CD4-positive, alpha-beta T cell (primary cell): ENCODE data around the gene CASTOR1. TPM values are rescaled to one million over a fixed set of nuclear protein-coding genes. Genes with fewer than 3 reads are reported as not detected.

Source experiments
- ATAC-seq: fragments of 200-7000 bp; cut with Tn5 transposase; one replicate; pipeline ENCODE4 v1.10.0; 2022; ENCODE audit warnings: mild to moderate bottlenecking; ENCODE audit not compliant: poor library complexity
- CTCF ChIA-PET: fragments of 350-600 bp; sonication (Branson Sonifier 250); formaldehyde crosslinking; loops from one replicate; lab custom pipeline; 2021; ENCODE audit warnings: antibody characterized with exemption, inconsistent platforms; lab: Charles Lee
- POLR2A ChIA-PET: fragments of 350-600 bp; sonication (Branson Sonifier 250); formaldehyde crosslinking; loops from one replicate; lab custom pipeline; 2021; ENCODE audit warnings: antibody characterized with exemption, inconsistent platforms; lab: Charles Lee
- DNase-seq, 14 experiments: peaks; one replicate each; pipeline ENCODE4 v3.0.0-alpha.2; 2013 to 2020; ENCODE audit warnings: mixed read lengths in 2 of 14
- H3K27ac ChIP-seq, 2 donors: one replicate each; pipeline versions ENCODE4 v1.5.1 to v1.7.0; 2013; ENCODE audit warnings: low read length in 2 of 2, low read depth in 1 of 2, mild to moderate bottlenecking in 1 of 2
- H3K27me3 ChIP-seq, 2 experiments: 1 replicate in 1 of 2; 2 replicates in 1 of 2; pipeline versions ENCODE4 v1.6.1 to v1.7.0; 2013; ENCODE audit warnings: low read length in 2 of 2, control low read depth in 1 of 2, mild to moderate bottlenecking in 1 of 2, moderate library complexity in 1 of 2; ENCODE audit not compliant: insufficient read depth in 2 of 2, control insufficient read depth in 1 of 2
- H3K36me3 ChIP-seq: one replicate; pipeline ENCODE4 v1.6.1; 2013; ENCODE audit warnings: low read length, control low read depth; ENCODE audit not compliant: insufficient read depth
- H3K4me1 ChIP-seq: one replicate; pipeline ENCODE4 v1.6.1; 2013; ENCODE audit warnings: low read length, control low read depth; ENCODE audit not compliant: insufficient read depth
- H3K4me3 ChIP-seq: one replicate; pipeline ENCODE4 v1.5.1; 2013; ENCODE audit warnings: mild to moderate bottlenecking, low read length, moderate library complexity
- H3K9me3 ChIP-seq, 2 experiments: 1 replicate in 1 of 2; 2 replicates in 1 of 2; pipeline versions ENCODE4 v1.6.1 to v1.7.0; 2013; ENCODE audit warnings: low read length in 2 of 2, mild to moderate bottlenecking in 2 of 2, control low read depth in 1 of 2, moderate library complexity in 1 of 2; ENCODE audit not compliant: control insufficient read depth in 1 of 2, insufficient read depth in 1 of 2
- H3K27ac Mint-ChIP-seq: one replicate; pipeline ENCODE4 v1.8.0; 2020; ENCODE audit warnings: mixed read lengths
- H3K27me3 Mint-ChIP-seq: one replicate; pipeline ENCODE4 v1.8.0; 2021; ENCODE audit warnings: mixed read lengths
- H3K36me3 Mint-ChIP-seq: one replicate; pipeline ENCODE4 v1.8.0; 2021; ENCODE audit warnings: low read depth, mixed read lengths
- H3K4me1 Mint-ChIP-seq: one replicate; pipeline ENCODE4 v1.8.0; 2021; ENCODE audit warnings: low read depth, mixed read lengths
- H3K4me3 Mint-ChIP-seq: one replicate; pipeline ENCODE4 v1.8.0; 2020; ENCODE audit warnings: mild to moderate bottlenecking, mixed read lengths
- H3K9me3 Mint-ChIP-seq: one replicate; pipeline ENCODE4 v1.8.0; 2020; ENCODE audit warnings: mixed read lengths
- CTCF ChIP-seq: fragments of 200-600 bp; IDR thresholded peaks from one replicate; pipeline ENCODE4 v1.8.0; 2022; ENCODE audit warnings: antibody characterized with exemption, mild to moderate bottlenecking
- intact Hi-C, 2 experiments: fragments of 100-400 bp; cut with DNase I in 1 of 2; cut with micrococcal nuclease in 1 of 2; formaldehyde crosslinking; loops; one replicate each; pipeline versions ENCODE4 v1.15.1 to v1.9.0; 2023 to 2025; cut with DNase I, micrococcal nuclease
- total RNA-seq, 174 experiments: library from RNA in 2 of 174; stranded (reverse) in 2 of 174; gene quantifications; one replicate each; pipeline ENCODE4 v1.2.3 and lab custom pipeline; 2021 to 2026

Gene CASTOR1
- total RNA-seq, 2 experiments from 2014 or later, result 7.9 to 8.8 TPM

- H3K9me3 ChIP-seq, result no peaks in the 10 kb centered on the region
- DNase-seq (no peak), ATAC-seq (no peak)
- H3K27me3 ChIP-seq, result peaks cover 0 to 3% of the 10 kb centered on the region in 2 experiments
- no peak overlapping the region for H3K4me3 Mint-ChIP-seq
- H3K4me1 ChIP-seq, result peaks cover 16% of the 10 kb centered on the region
- peaks cover 10% of the 10 kb centered on the region for H3K4me1 Mint-ChIP-seq
- no peak overlapping the region for H3K27ac Mint-ChIP-seq
- TF ChIP-seq CTCF, result no peak
- POLR2A ChIA-PET, result no interaction called here
- H3K4me3 ChIP-seq, result no peak overlapping the region
- no peaks in the 10 kb centered on the region for H3K36me3 Mint-ChIP-seq
- CTCF ChIA-PET, result no interaction called here
- no peaks in the 10 kb centered on the region for H3K9me3 Mint-ChIP-seq
- H3K27ac ChIP-seq, result no peak overlapping the region
- H3K36me3 ChIP-seq, result no peaks in the 10 kb centered on the region
- intact Hi-C loops, result no loop called here
- H3K27me3 Mint-ChIP-seq, result peaks cover 16% of the 10 kb centered on the region
Measured at GRCh38 chr22:30252411-30253204, 36.7 kb downstream of the CASTOR1 start.

- H3K4me3 ChIP-seq, result no peak overlapping the region
- H3K9me3 ChIP-seq, result no peaks in the 10 kb centered on the region
- no peak for TF ChIP-seq CTCF
- peaks cover 19% of the 10 kb centered on the region for H3K4me1 Mint-ChIP-seq
- CTCF ChIA-PET, result no interaction called here
- no peak overlapping the region for H3K27ac Mint-ChIP-seq
- H3K4me1 ChIP-seq, result peaks cover 25% of the 10 kb centered on the region
- H3K9me3 Mint-ChIP-seq, result no peaks in the 10 kb centered on the region
- H3K4me3 Mint-ChIP-seq, result no peak overlapping the region
- DNase-seq (no peak), ATAC-seq (no peak)
- peaks cover 19% of the 10 kb centered on the region for H3K27me3 Mint-ChIP-seq
- intact Hi-C loops, result no loop called here
- POLR2A ChIA-PET, result interaction anchor here (0.5 kb wide), 1 partner anchor 156 kb away, joined by 3 read pairs; no protein-coding TSS in a partner anchor
- H3K27me3 ChIP-seq, result peaks cover 0 to 6% of the 10 kb centered on the region in 2 experiments
- no peak overlapping the region for H3K27ac ChIP-seq
- H3K36me3 ChIP-seq, result no peaks in the 10 kb centered on the region
- H3K36me3 Mint-ChIP-seq, result no peaks in the 10 kb centered on the region
Measured at GRCh38 chr22:30251711-30252110, 37.6 kb downstream of the CASTOR1 start.

- Mint-ChIP-seq H3K4me1 (peaks cover 26% of the 10 kb centered on the region), H3K36me3 (no peaks in the 10 kb centered on the region), H3K9me3 (no peaks in the 10 kb centered on the region), H3K27ac (no peak overlapping the region), H3K27me3 (peaks cover 22% of the 10 kb centered on the region), H3K4me3 (no peak overlapping the region)
- peaks cover 0 to 6% of the 10 kb centered on the region in 2 experiments for H3K27me3 ChIP-seq
- no peak for TF ChIP-seq CTCF
- no peak overlapping the region for H3K4me3 ChIP-seq
- CTCF ChIA-PET, result no interaction called here
- ATAC-seq (no peak), DNase-seq (no peak)
- no peaks in the 10 kb centered on the region for H3K36me3 ChIP-seq
- H3K9me3 ChIP-seq, result no peaks in the 10 kb centered on the region
- H3K4me1 ChIP-seq, result peaks cover 33% of the 10 kb centered on the region
- no peak overlapping the region for H3K27ac ChIP-seq
- POLR2A ChIA-PET, result no interaction called here
- intact Hi-C loops, result no loop called here
Measured at GRCh38 chr22:30250661-30251267, 38.5 kb downstream of the CASTOR1 start.
